MG63 (cell line): ENCODE data around the gene CCDC81. TPM values are rescaled to one million over a fixed set of nuclear protein-coding genes. Genes with fewer than 3 reads are reported as not detected.

Source experiments
- DNase-seq: peaks from one replicate; pipeline ENCODE4 v3.0.0-alpha.2; 2020
- H3K27me3 ChIP-seq: fragments of 250-450 bp; sonication (Bioruptor Pico); 2 replicates; pipeline ENCODE4 v1.5.1; 2020; ENCODE audit warnings: mild to moderate bottlenecking, moderate library complexity
- H3K36me3 ChIP-seq: fragments of 250-450 bp; sonication (Bioruptor Pico); 2 replicates; pipeline ENCODE4 v1.5.1; 2020; ENCODE audit warnings: mild to moderate bottlenecking, moderate library complexity
- H3K4me3 ChIP-seq: fragments of 250-450 bp; sonication (Bioruptor Pico); 2 replicates; pipeline ENCODE4 v1.5.1; 2020; ENCODE audit warnings: mild to moderate bottlenecking, moderate library complexity
- H3K9me3 ChIP-seq: fragments of 250-450 bp; sonication (Bioruptor Pico); 2 replicates; pipeline ENCODE4 v1.5.1; 2020; ENCODE audit warnings: mild to moderate bottlenecking, moderate library complexity
- total RNA-seq: library from RNA; depleted of rRNA; stranded (reverse); fragments of >200 nt; shearing (Covaris generic); gene quantifications from 2 replicates; pipeline ENCODE4 v1.2.3, GENCODE V29; 2014; ENCODE audit warnings: low replicate concordance; rRNA removed

CCDC81 gene
- total RNA-seq, 1 experiment from 2014 or later: not detected

- DNase-seq: no peak
- H3K27me3 ChIP-seq: no peaks in the 10 kb centered on the region
- no peak overlapping the region for H3K4me3 ChIP-seq
- no peaks in the 10 kb centered on the region for H3K9me3 ChIP-seq
- H3K36me3 ChIP-seq: no peaks in the 10 kb centered on the region
These were observed 95.1 kb downstream of the CCDC81 start for GRCh38 chr11:86469491-86470388.

Other genes starting within 250 kb of the CCDC81 start
- 18.6 and 39.0 TPM in 2 replicates for gene EED, start 130.1 kb upstream of the CCDC81 start, total RNA-seq
- 85.1 and 88.4 TPM in 2 replicates for gene HIKESHI, start 72.6 kb upstream of the CCDC81 start, total RNA-seq